ENCODE results near the gene IGFBP1. TPM values are rescaled to one million over a fixed set of nuclear protein-coding genes. Genes with fewer than 3 reads are reported as not detected.

Gene IGFBP1
- total and polyA plus RNA-seq, 9 of the 15 experiments (the other 6 are each of a cell fraction or from before 2014, with no cell fraction given) = not detected

GRCh38 chr7:45909561-45909960 lies 21.3 kb downstream of the IGFBP1 start (continued):
- TF ChIP-seq ZFP91 (CRISPR knock-in tag; IDR thresholded peaks at IDR 0.05) (no peak), ZNF133 (CRISPR knock-in tag; IDR thresholded peaks at IDR 0.05) (no peak), ATF7 (IDR thresholded peaks at IDR 0.05) (no peak), RBM25 (IDR thresholded peaks at IDR 0.05; ENCODE audit: low read depth, low read length, severe bottlenecking) (no peak), TEAD4 (IDR thresholded peaks at IDR 0.05; ENCODE audit: low read length) (no peak), TEAD4 (CRISPR knock-in tag; IDR thresholded peaks at IDR 0.05; ENCODE audit: borderline replicate concordance) (no peak), ZBTB40 (IDR thresholded peaks at IDR 0.05) (no peak), ZBTB40 (CRISPR knock-in tag; IDR thresholded peaks at IDR 0.05) (no peak), ZNF239 (CRISPR knock-in tag; IDR thresholded peaks at IDR 0.05) (no peak), SNAPC5 (CRISPR knock-in tag; IDR thresholded peaks at IDR 0.05) (no peak)

Measured in K562 (cell line).